HepG2 (cell line): ENCODE measurements around the gene FOXJ2. TPM values are rescaled to one million over a fixed set of nuclear protein-coding genes. Genes with fewer than 3 reads are reported as not detected.
A peak's percentile ranks its signal among the peaks of the same experiment; 100 is the strongest.

Experiments
- ATAC-seq: fragments of 200-7000 bp; cut with Tn5 transposase; 3 replicates; pipeline ENCODE4 v1.9.1; 2020; ENCODE audit warnings: mild to moderate bottlenecking, moderate library complexity
- BruUV-seq: library from RNA; stranded (reverse); fragments of 400-500 nt; replicated peaks from 2 replicates; lab custom pipeline; 2021; lab: Mats Ljungman, UMichigan
- CTCF ChIA-PET: fragments of 300-600 bp; formaldehyde crosslinking; extraction: SDS; loops from one replicate; lab custom pipeline; 2021; ENCODE audit warnings: low total read pairs, inconsistent platforms, low intra/inter-chr PET ratio; lab: Yijun Ruan, JAX
- POLR2A ChIA-PET: fragments of 350-600 bp; sonication (Branson Sonifier 250); formaldehyde crosslinking; loops from one replicate; lab custom pipeline; 2020; ENCODE audit warnings: antibody characterized with exemption, inconsistent platforms; lab: Yijun Ruan, JAX
- DNase-seq: peaks from one replicate; pipeline ENCODE4 v3.0.0-alpha.2; 2015; ENCODE audit warnings: low spot score
- FAIRE-seq: peaks from 3 replicates; lab custom pipeline; 2011; peaks lifted over from hg19 to GRCh38; lab: Jason Lieb, UNC
- H2AFZ ChIP-seq: one replicate; pipeline ENCODE4 v1.6.1; 2011; ENCODE audit warnings: low read length, inconsistent platforms
- H3K27ac ChIP-seq: fragments of 300-600 bp; 3 replicates; pipeline ENCODE4 v1.8.0; 2011; ENCODE audit warnings: mixed run types, mild to moderate bottlenecking, mixed read lengths, low read length, inconsistent platforms; ENCODE audit not compliant: insufficient read depth; ENCODE audit errors: extremely low read length
- H3K27me3 ChIP-seq, 2 experiments: fragments of 200-600 bp in 1 of 2; 2 replicates in 1 of 2; 3 replicates in 1 of 2; pipeline versions ENCODE4 v1.6.0 to v1.8.0; 2011; ENCODE audit warnings: low read length in 2 of 2, mild to moderate bottlenecking in 2 of 2, moderate library complexity in 2 of 2, inconsistent platforms in 1 of 2; ENCODE audit not compliant: insufficient read depth in 2 of 2, control insufficient read depth in 1 of 2
- H3K36me3 ChIP-seq, 2 experiments: fragments of 200-600 bp in 1 of 2; replicated peaks in 1 of 2; 2 replicates in 1 of 2; 3 replicates in 1 of 2; pipeline versions ENCODE4 v1.5.1 to v1.8.0; 2011; ENCODE audit warnings: low read length in 2 of 2, inconsistent platforms in 1 of 2; ENCODE audit not compliant: insufficient read depth in 2 of 2, control insufficient read depth in 1 of 2
- H3K4me1 ChIP-seq: 2 replicates; pipeline ENCODE4 v1.5.1; 2012; ENCODE audit warnings: low read length, inconsistent platforms; ENCODE audit not compliant: insufficient read depth
- H3K4me2 ChIP-seq: 2 replicates; pipeline ENCODE4 v1.6.0; 2011; ENCODE audit warnings: low read depth, low read length, inconsistent platforms
- H3K4me3 ChIP-seq, 3 experiments: fragments of 200-600 bp in 1 of 3; sonication (generic), shearing (Covaris generic) in 1 of 3; replicated peaks in 1 of 3; 2 replicates each; pipeline ENCODE4 v1.5.1; 2011 to 2016; ENCODE audit warnings: low read length in 3 of 3, inconsistent platforms in 2 of 3, low read depth in 2 of 3, mild to moderate bottlenecking in 2 of 3, control low read depth in 1 of 3, mixed read lengths in 1 of 3; ENCODE audit not compliant: insufficient read depth in 1 of 3
- H3K79me2 ChIP-seq: one replicate; pipeline ENCODE4 v1.6.1; 2011; ENCODE audit warnings: low read length, inconsistent platforms; ENCODE audit not compliant: insufficient read depth
- H3K9ac ChIP-seq: 2 replicates; pipeline ENCODE4 v1.6.0; 2011; ENCODE audit warnings: mild to moderate bottlenecking, low read depth, low read length, inconsistent platforms; ENCODE audit not compliant: insufficient read depth
- H3K9me3 ChIP-seq: 2 replicates; pipeline ENCODE4 v1.5.1; 2012; ENCODE audit warnings: mild to moderate bottlenecking, low read length
- H4K20me1 ChIP-seq: 2 replicates; pipeline ENCODE4 v1.6.0; 2011; ENCODE audit warnings: inconsistent platforms, mild to moderate bottlenecking, low read length, moderate library complexity; ENCODE audit not compliant: insufficient read depth
- ARID3A ChIP-seq: IDR thresholded peaks from 2 replicates; pipeline ENCODE4 v1.6.1; 2012; ENCODE audit warnings: low read depth, low read length, improper control_type of control experiment
- KLF13 ChIP-seq: sonication (generic); formaldehyde crosslinking; IDR thresholded peaks from 2 replicates; pipeline ENCODE4 v1.4.0; 2020; ENCODE audit warnings: mild to moderate bottlenecking, missing genetic modification reagents
- KLF16 ChIP-seq, 2 experiments: sonication (generic) in 1 of 2; formaldehyde crosslinking in 1 of 2; IDR thresholded peaks; 2 replicates each; pipeline versions ENCODE4 v1.6.1 to v1.8.0; 2016 to 2023; ENCODE audit warnings: missing genetic modification reagents in 2 of 2, missing compliant biosample characterization in 1 of 2
- MAX ChIP-seq: IDR thresholded peaks from 2 replicates; pipeline ENCODE4 v1.6.1; 2012; ENCODE audit warnings: inconsistent platforms
- MEIS2 ChIP-seq: sonication (generic); formaldehyde crosslinking; IDR thresholded peaks from 2 replicates; pipeline ENCODE4 v1.9.0; 2021; ENCODE audit warnings: mild to moderate bottlenecking, missing genetic modification reagents
- NCOA2 ChIP-seq: sonication (generic); formaldehyde crosslinking; IDR thresholded peaks from 2 replicates; pipeline ENCODE4 v1.8.0; 2022; ENCODE audit warnings: inconsistent platforms
- SIX1 ChIP-seq: sonication (generic); formaldehyde crosslinking; IDR thresholded peaks from 2 replicates; pipeline ENCODE4 v1.4.0; 2020; ENCODE audit warnings: missing genetic modification reagents, borderline replicate concordance
- TARDBP ChIP-seq: sonication (generic); formaldehyde crosslinking; IDR thresholded peaks from 2 replicates; pipeline ENCODE4 v1.8.0; 2022; ENCODE audit warnings: mild to moderate bottlenecking, missing genetic modification reagents
- TFAP4 ChIP-seq: sonication (generic); IDR thresholded peaks from 2 replicates; pipeline ENCODE4 v1.6.1; 2016; ENCODE audit warnings: low read depth, borderline replicate concordance
- TMF1 ChIP-seq: sonication (generic); formaldehyde crosslinking; IDR thresholded peaks from 2 replicates; pipeline ENCODE4 v1.8.1; 2022; ENCODE audit warnings: low read depth, missing genetic modification reagents
- ZNF121 ChIP-seq: sonication (generic); formaldehyde crosslinking; IDR thresholded peaks from 2 replicates; pipeline ENCODE4 v1.5.0; 2020; ENCODE audit warnings: mild to moderate bottlenecking, missing genetic modification reagents
- ZNF256 ChIP-seq: sonication (generic); formaldehyde crosslinking; conservative IDR thresholded peaks from 2 replicates; pipeline ENCODE4 v1.4.0; 2020; ENCODE audit warnings: missing genetic modification reagents
- ZNF282 ChIP-seq: fragments of 450-650 bp; IDR thresholded peaks from 2 replicates; pipeline ENCODE4 v1.6.1; 2018; ENCODE audit not compliant: partially characterized antibody
- ZNF367 ChIP-seq: sonication (generic); formaldehyde crosslinking; IDR thresholded peaks from 2 replicates; pipeline ENCODE4 v1.4.0; 2020; ENCODE audit warnings: missing genetic modification reagents, borderline replicate concordance
- ZNF605 ChIP-seq: sonication (generic); formaldehyde crosslinking; IDR thresholded peaks from 2 replicates; pipeline ENCODE4 v1.8.0; 2022; ENCODE audit warnings: mild to moderate bottlenecking, missing genetic modification reagents
- ZNF615 ChIP-seq: sonication (generic); formaldehyde crosslinking; IDR thresholded peaks from 2 replicates; pipeline ENCODE4 v1.5.0; 2020; ENCODE audit warnings: mild to moderate bottlenecking, missing genetic modification reagents, borderline replicate concordance
- ZNF619 ChIP-seq: sonication (generic); formaldehyde crosslinking; IDR thresholded peaks from 2 replicates; pipeline ENCODE4 v1.4.0; 2020; ENCODE audit warnings: mild to moderate bottlenecking, missing genetic modification reagents
- ZNF773 ChIP-seq: sonication (generic); formaldehyde crosslinking; IDR thresholded peaks from 2 replicates; pipeline ENCODE4 v1.4.0; 2020; ENCODE audit warnings: missing genetic modification reagents, borderline replicate concordance
- ZNF781 ChIP-seq: sonication (generic); formaldehyde crosslinking; IDR thresholded peaks from 2 replicates; pipeline ENCODE4 v1.5.1; 2020; ENCODE audit warnings: borderline replicate concordance, mild to moderate bottlenecking, missing genetic modification reagents; ENCODE audit errors: not compliant biosample characterization
- ZNF879 ChIP-seq: sonication (generic); formaldehyde crosslinking; IDR thresholded peaks from 2 replicates; pipeline ENCODE4 v1.8.1; 2023; ENCODE audit warnings: missing genetic modification reagents
- WGBS: methylation state at CpG from one replicate; pipeline ENCODE4 v1.1.6; 2017; ENCODE audit warnings: low lambda C conversion rate; 5-methylcytosine and 5-hydroxymethylcytosine counted together
- in situ Hi-C: cut with HindIII; loops from 2 replicates; pipeline ENCODE4 v1.10.0; 2017; ENCODE audit warnings: low pct_unique_long_range_greater_than_20kb; ENCODE audit not compliant: extremely low pct_ligation_motif_present
- intact Hi-C: fragments of 100-400 bp; cut with micrococcal nuclease; formaldehyde crosslinking; loops from one replicate; pipeline ENCODE4 v1.10.0; 2022; ENCODE audit not compliant: unreplicated experiment
- polyA plus RNA-seq, 8 experiments: library from polyadenylated mRNA; depleted of rRNA in 3 of 8; stranded (reverse) in 7 of 8; unstranded in 1 of 8; fragments of >200 nt; fragmentation: Illumina TruSeq in 4 of 8; extraction: Trizol in 4 of 8; gene quantifications; 2 replicates each; pipeline versions ENCODE4 v1.2.1 to v1.2.3, GENCODE V29; 2011 to 2016; ENCODE audit warnings: low read depth in 4 of 8, missing spikeins in 1 of 8, mixed read lengths in 1 of 8; ENCODE audit not compliant: insufficient read depth in 1 of 8
- total RNA-seq, 5 experiments: library from RNA; depleted of rRNA; stranded (reverse); fragments of >200 nt; fragmentation: Illumina TruSeq; extraction: Trizol; gene quantifications; 2 replicates each; pipeline ENCODE4 v1.2.3, GENCODE V29; 2016; ENCODE audit warnings: low read depth in 1 of 5

The FOXJ2 gene
- total and polyA plus RNA-seq, 2 of the 13 experiments (the other 11 are each of a cell fraction or from before 2014, with no cell fraction given): 2.2 to 2.9 TPM

- Histone ChIP-seq H3K27me3 (no peaks in the 10 kb centered on the region; a peak in 1 of 5 replicates), H4K20me1 (no peaks in the 10 kb centered on the region), H3K27ac (peak overlapping the region; percentile 46), H3K4me2 (peak overlapping the region; percentile 91), H3K79me2 (no peaks in the 10 kb centered on the region), H3K4me1 (peaks cover 53% of the 10 kb centered on the region), H2AFZ (peak overlapping the region; percentile 89), H3K9me3 (no peaks in the 10 kb centered on the region), H3K9ac (peak overlapping the region; percentile 93), H3K4me3 (peak overlapping the region; percentile 87 to 92 (median 89)), H3K36me3 (no peaks in the 10 kb centered on the region)
- no peak for FAIRE-seq
- DNase-seq: no peak
- intact Hi-C loops (loop anchor here (5.0 kb wide), 1 partner anchor 50 kb away; the partner anchor contains the start of gene NECAP1), in situ Hi-C loops (no loop called here)
- WGBS: 15% methylated on average over 5 of the region's 5 CpGs
- ATAC-seq: no peak
- BruUV-seq: TSS peak; percentile 63
- ChIA-PET CTCF (no interaction called here), POLR2A (no interaction called here)
- TF ChIP-seq ZNF615 (no peak), ZNF121 (CRISPR knock-in tag) (peak; percentile 78), ZNF256 (CRISPR knock-in tag) (no peak), TARDBP (CRISPR knock-in tag) (0 out of 2 replicates have a peak, but pooled peaks have one; percentile 8), ZNF367 (CRISPR knock-in tag) (no peak), ZNF879 (CRISPR knock-in tag) (no peak), NCOA2 (CRISPR knock-in tag) (no peak), TMF1 (CRISPR knock-in tag) (no peak), ZNF773 (CRISPR knock-in tag) (no peak), ARID3A (no peak), MAX (no peak), TFAP4 (0 out of 2 replicates have a peak, but pooled peaks have one; percentile 6), ZNF781 (CRISPR knock-in tag) (no peak), KLF16 (CRISPR knock-in tag; IDR thresholded peaks at IDR 0.05) (no peak), SIX1 (CRISPR knock-in tag) (no peak), ZNF619 (CRISPR knock-in tag) (no peak), KLF13 (no peak), ZNF282 (no peak), ZNF605 (CRISPR knock-in tag) (0 out of 2 replicates have a peak, but pooled peaks have one; percentile 38), MEIS2 (CRISPR knock-in tag) (no peak)
Observed at GRCh38 chr12:8031872-8032241, 659 bp upstream of the FOXJ2 start.
